Activated T-cell treated with anti-CD3 and anti-CD28 coated beads, Interleukin-2, amount 50 U/mL, for 24 hours (primary cell): ENCODE data around the gene MRPL55.
A peak's percentile ranks its signal among the peaks of the same experiment; 100 is the strongest.

ENCODE experiments used
- DNase-seq: peaks from one replicate; pipeline ENCODE4 v3.0.0-alpha.2; 2020
- H3K27ac Mint-ChIP-seq: 2 replicates; pipeline ENCODE4 v1.8.0; 2020; ENCODE audit warnings: mild to moderate bottlenecking, mixed read lengths
- H3K27me3 Mint-ChIP-seq: 2 replicates; pipeline ENCODE4 v1.8.0; 2020; ENCODE audit warnings: mixed read lengths
- H3K36me3 Mint-ChIP-seq: 2 replicates; pipeline ENCODE4 v1.8.0; 2020; ENCODE audit warnings: low read depth, mixed read lengths
- H3K4me1 Mint-ChIP-seq: 2 replicates; pipeline ENCODE4 v1.8.0; 2020; ENCODE audit warnings: low read depth, mixed read lengths
- H3K4me3 Mint-ChIP-seq: 2 replicates; pipeline ENCODE4 v1.8.0; 2020; ENCODE audit warnings: mild to moderate bottlenecking, moderate library complexity, mixed read lengths
- H3K9me3 Mint-ChIP-seq: 2 replicates; pipeline ENCODE4 v1.8.0; 2020; ENCODE audit warnings: mixed read lengths

The MRPL55 gene

GRCh38 chr1:228082214-228082917, 26.7 kb downstream of the MRPL55 start, which contains the start of gene ARF1:
Gene ARF1 (plus strand): TSS chr1:228082708. CDS start chr1:228097115, 14,407 bp downstream.
- Mint-ChIP-seq H3K4me1 (peaks cover 49% of the 10 kb centered on the region), H3K4me3 (peak within 1 kb of the TSS; percentile 97), H3K36me3 (peaks cover 54% of the 10 kb centered on the region), H3K27ac (peak within 1 kb of the TSS; percentile 98), H3K27me3 (no peaks in the 10 kb centered on the region), H3K9me3 (no peaks in the 10 kb centered on the region)
- peak; percentile 97 for DNase-seq

- peak; percentile 54 for DNase-seq
- peak overlapping the region; percentile 92 for H3K27ac Mint-ChIP-seq
- peak overlapping the region; percentile 97 for H3K4me3 Mint-ChIP-seq
Measured at GRCh38 chr1:228081578-228082213, 27.4 kb downstream of the MRPL55 start.

GRCh38 chr1:228081144-228081543, 28.0 kb downstream of the MRPL55 start:
- no peaks in the 10 kb centered on the region for H3K27me3 Mint-ChIP-seq
- H3K4me1 Mint-ChIP-seq = peaks cover 38% of the 10 kb centered on the region
- H3K36me3 Mint-ChIP-seq = peaks cover 43% of the 10 kb centered on the region
- no peaks in the 10 kb centered on the region for H3K9me3 Mint-ChIP-seq
- no peak for DNase-seq
- peak overlapping the region; percentile 92 for H3K27ac Mint-ChIP-seq
- H3K4me3 Mint-ChIP-seq = peak overlapping the region; percentile 97

More at GRCh38 chr1:228081578-228082213, 27.4 kb downstream of the MRPL55 start:
- Mint-ChIP-seq H3K36me3 (peaks cover 48% of the 10 kb centered on the region), H3K27me3 (no peaks in the 10 kb centered on the region), H3K4me1 (peaks cover 44% of the 10 kb centered on the region), H3K9me3 (no peaks in the 10 kb centered on the region)

- peak overlapping the region; percentile 59 for H3K27ac Mint-ChIP-seq
- H3K4me1 Mint-ChIP-seq = peaks cover 24% of the 10 kb centered on the region
- H3K36me3 Mint-ChIP-seq = peaks cover 30% of the 10 kb centered on the region
- H3K4me3 Mint-ChIP-seq = peak overlapping the region; percentile 10
- peak; percentile 26 for DNase-seq
- H3K9me3 Mint-ChIP-seq = no peaks in the 10 kb centered on the region
- no peaks in the 10 kb centered on the region for H3K27me3 Mint-ChIP-seq
Measured at GRCh38 chr1:228079601-228080263, 29.4 kb downstream of the MRPL55 start.

GRCh38 chr1:228079013-228079412, 30.1 kb downstream of the MRPL55 start:
- Mint-ChIP-seq H3K27me3 (no peaks in the 10 kb centered on the region), H3K27ac (no peak overlapping the region), H3K4me3 (no peak overlapping the region), H3K36me3 (peaks cover 23% of the 10 kb centered on the region), H3K9me3 (no peaks in the 10 kb centered on the region), H3K4me1 (peaks cover 18% of the 10 kb centered on the region)
- peak; percentile 27 for DNase-seq

GRCh38 chr1:228077565-228078330, 31.4 kb downstream of the MRPL55 start:
- Mint-ChIP-seq H3K4me3 (no peak overlapping the region), H3K9me3 (no peaks in the 10 kb centered on the region), H3K36me3 (peaks cover 13% of the 10 kb centered on the region), H3K4me1 (peaks cover 18% of the 10 kb centered on the region), H3K27me3 (no peaks in the 10 kb centered on the region), H3K27ac (no peak overlapping the region)
- peak; percentile 24 for DNase-seq

- Mint-ChIP-seq H3K4me1 (peaks cover 18% of the 10 kb centered on the region), H3K27ac (no peak overlapping the region), H3K4me3 (no peak overlapping the region), H3K36me3 (peaks cover 11% of the 10 kb centered on the region), H3K9me3 (no peaks in the 10 kb centered on the region), H3K27me3 (no peaks in the 10 kb centered on the region)
- DNase-seq = peak; percentile 27
Measured at GRCh38 chr1:228076796-228077430, 32.2 kb downstream of the MRPL55 start.

GRCh38 chr1:228075801-228076271, 33.3 kb downstream of the MRPL55 start:
- Mint-ChIP-seq H3K4me1 (peaks cover 15% of the 10 kb centered on the region), H3K36me3 (peaks cover 5% of the 10 kb centered on the region), H3K9me3 (no peaks in the 10 kb centered on the region), H3K4me3 (no peak overlapping the region), H3K27me3 (no peaks in the 10 kb centered on the region), H3K27ac (no peak overlapping the region)
- DNase-seq = no peak

GRCh38 chr1:228074954-228075730, 34.0 kb downstream of the MRPL55 start:
- Mint-ChIP-seq H3K36me3 (peaks cover 3% of the 10 kb centered on the region), H3K9me3 (no peaks in the 10 kb centered on the region), H3K27me3 (no peaks in the 10 kb centered on the region), H3K27ac (no peak overlapping the region), H3K4me1 (peaks cover 11% of the 10 kb centered on the region), H3K4me3 (no peak overlapping the region)
- no peak for DNase-seq

- Mint-ChIP-seq H3K9me3 (no peaks in the 10 kb centered on the region), H3K4me1 (peaks cover 5% of the 10 kb centered on the region), H3K27ac (no peak overlapping the region), H3K4me3 (no peak overlapping the region), H3K36me3 (no peaks in the 10 kb centered on the region), H3K27me3 (no peaks in the 10 kb centered on the region)
- DNase-seq = no peak
Measured at GRCh38 chr1:228073857-228074545, 35.1 kb downstream of the MRPL55 start.

- Mint-ChIP-seq H3K36me3 (no peaks in the 10 kb centered on the region), H3K27ac (no peak overlapping the region), H3K9me3 (no peaks in the 10 kb centered on the region), H3K27me3 (no peaks in the 10 kb centered on the region), H3K4me1 (peaks cover 2% of the 10 kb centered on the region), H3K4me3 (no peak overlapping the region)
- DNase-seq = no peak
Measured at GRCh38 chr1:228073061-228073856, 35.8 kb downstream of the MRPL55 start.

GRCh38 chr1:228072658-228073043, 36.4 kb downstream of the MRPL55 start:
- no peaks in the 10 kb centered on the region for H3K4me1 Mint-ChIP-seq
- H3K27ac Mint-ChIP-seq = no peak overlapping the region
- no peaks in the 10 kb centered on the region for H3K9me3 Mint-ChIP-seq
- no peak overlapping the region for H3K4me3 Mint-ChIP-seq
- no peaks in the 10 kb centered on the region for H3K27me3 Mint-ChIP-seq
- no peaks in the 10 kb centered on the region for H3K36me3 Mint-ChIP-seq
- DNase-seq = no peak
